ENCODE data around the gene CD33.

CD33 gene

DNA sequence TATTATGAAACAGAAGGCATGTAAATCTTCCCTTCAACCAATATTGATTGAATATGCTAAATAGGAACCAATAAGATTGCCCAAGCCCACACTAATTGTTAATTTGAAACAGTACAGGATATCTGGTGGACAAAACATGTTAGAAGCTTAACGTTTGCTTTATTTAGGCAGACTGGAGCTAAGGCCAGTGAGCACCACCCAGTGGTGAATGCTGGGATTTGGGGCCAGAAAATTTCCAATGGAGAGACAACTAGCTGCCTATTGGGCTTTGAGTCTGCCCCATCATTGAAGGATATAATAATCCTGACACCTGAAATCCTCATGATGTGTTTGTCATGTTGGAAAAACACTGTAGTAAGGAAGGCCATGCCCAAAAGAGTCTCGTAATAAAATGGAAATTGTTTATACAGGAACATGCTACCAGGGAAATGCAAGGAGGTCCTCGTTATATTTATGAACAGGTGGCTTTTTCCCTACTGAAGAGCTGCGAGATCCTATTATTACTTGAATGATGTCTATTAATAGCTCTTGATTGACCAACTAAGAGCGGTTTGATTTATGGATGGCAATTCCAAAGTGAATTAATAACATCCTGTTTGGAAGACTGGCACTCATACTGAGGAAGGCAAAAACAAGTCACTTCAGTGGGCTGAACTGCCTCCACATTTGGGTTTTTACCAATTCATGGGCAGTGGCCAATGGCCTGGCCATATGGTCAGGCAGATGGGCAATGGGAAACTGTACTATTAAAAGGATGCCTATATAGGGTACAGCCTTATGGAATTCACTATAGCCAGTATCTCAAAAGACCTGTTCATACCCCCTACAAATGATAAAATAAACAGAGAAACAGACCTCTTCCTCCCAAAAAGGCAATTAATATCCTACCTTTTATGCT lies 34.7 kb downstream of the CD33 start:
- DNase-seq (ENCODE audit: low spot score), result no peak

DNA sequence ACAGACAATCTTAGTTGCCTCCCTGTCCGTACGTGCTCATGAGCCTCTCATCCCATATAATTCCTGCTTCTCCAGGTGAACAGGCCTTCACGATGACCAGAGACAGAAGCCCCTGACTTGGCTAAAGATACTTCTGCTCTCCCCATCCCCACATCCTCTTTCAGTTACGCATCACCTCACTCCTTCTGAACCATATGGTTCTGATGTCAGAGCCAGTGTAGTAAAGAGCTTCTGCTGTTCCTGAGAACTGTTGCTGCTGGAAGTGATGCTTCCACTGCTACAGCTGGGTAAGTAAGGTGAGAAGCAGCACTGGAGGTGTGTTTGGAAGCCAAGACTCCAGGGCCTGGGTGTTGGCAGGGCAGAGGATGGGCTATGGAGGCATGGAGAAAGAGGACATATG lies 38.9 kb downstream of the CD33 start:
- DNase-seq (ENCODE audit: low spot score), result no peak

- no peak for DNase-seq (ENCODE audit: low spot score)
These were observed 46.2 kb downstream of the CD33 start for GRCh38 chr19:51271067-51271466.

DNA sequence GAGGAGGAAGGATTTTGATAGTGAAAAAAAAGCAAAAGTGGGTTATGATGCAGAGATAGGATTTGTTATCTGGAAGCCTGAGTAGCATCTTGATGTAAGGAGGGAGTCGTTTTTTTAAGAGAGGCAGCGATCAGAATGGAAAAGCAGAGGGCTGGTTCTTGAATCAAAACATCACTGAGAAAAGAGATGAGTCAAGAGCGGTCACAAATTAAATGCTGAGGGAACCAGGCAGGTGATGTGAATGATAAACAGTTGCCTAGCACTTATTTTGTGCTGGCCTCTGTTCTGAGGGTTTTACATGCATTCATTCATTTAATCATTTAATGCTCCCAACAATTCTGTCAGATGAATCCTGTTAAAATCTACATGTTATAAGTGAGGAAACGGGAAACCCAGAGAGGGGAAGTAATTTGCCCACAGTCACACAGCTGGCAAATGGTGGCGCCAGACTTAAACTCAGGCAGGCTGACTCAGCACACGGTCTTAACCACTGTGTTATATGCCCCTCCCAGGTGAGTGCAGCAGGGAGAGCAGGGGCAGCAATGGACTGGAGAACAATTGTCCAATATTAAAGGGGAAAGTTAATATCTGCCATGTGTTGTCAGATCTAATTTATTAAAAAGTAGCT lies 47.4 kb downstream of the CD33 start:
- no peak for DNase-seq (ENCODE audit: low spot score)

DNA sequence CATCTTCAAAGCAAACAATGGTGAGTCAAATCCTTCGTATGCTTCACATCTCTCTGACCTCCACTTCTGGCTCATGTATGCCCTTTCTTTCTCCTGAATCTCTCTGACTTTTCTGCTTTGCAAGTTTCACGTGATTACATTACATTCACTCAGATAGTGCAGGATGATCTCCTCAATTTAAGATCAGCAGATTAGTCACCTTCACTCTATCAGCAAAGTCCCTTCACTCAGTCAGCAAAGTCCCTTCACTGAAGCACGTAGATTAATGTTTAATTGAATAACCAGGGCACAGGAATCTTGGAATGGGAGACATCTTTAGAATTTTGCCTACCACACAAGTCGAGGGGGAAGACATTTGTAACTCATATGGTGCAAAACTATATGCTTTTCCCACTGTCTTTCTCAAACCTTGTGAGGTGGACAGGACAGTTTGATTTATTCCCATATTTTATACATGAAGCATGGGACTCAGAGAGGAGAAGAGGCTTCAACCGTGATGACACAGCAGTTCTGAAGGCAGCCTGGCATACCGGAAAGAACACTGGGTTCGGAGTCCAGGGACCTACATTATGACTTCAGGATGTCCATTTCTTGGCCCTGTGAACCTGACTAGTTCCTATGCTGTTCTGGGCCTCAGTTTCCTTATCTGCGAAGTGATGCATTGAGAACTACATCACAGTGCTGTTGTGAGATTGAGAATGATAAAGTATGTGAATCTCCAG lies 49.3 kb downstream of the CD33 start:
- no peak for DNase-seq (ENCODE audit: low spot score)

DNA sequence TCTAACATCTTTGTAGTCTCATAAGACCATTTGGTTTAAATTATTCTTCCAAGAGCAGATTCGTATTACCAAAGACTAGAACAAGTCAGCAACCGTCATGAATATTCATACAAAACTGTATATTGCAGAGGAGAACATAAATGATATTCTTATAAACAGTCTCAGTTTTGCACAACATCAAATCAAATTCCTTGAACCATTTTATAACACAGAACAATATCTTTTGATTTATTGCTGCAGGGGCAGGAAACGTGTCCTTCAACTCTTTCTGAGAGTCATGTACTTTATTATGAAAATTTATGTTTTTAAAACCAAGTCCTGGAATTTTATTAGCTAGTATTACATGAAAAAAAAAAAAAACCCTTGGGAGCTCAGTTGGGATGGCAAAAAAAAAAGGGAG lies 52.2 kb downstream of the CD33 start:
- no peak for DNase-seq (ENCODE audit: low spot score)

DNA sequence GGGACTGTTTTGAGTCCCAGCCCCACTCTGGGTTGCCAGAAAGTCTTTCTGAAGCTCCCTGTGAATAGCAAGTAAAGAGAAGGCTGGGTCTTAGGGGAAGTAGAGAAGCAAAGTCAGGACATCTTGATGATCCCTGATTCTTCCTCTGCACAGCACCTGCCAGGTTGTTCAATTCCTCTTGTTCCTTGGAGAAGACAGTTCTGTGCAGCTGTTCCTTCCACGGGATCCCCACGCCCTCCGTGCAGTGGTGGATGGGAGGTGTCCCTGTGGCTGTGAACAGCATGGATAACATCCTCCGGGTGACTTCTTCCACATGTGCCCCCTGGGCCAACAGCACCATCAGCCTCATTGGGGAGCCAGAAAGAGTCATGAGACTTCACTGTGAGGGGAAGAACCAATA lies 57.5 kb downstream of the CD33 start:
- no peak for DNase-seq (ENCODE audit: low spot score)

DNA sequence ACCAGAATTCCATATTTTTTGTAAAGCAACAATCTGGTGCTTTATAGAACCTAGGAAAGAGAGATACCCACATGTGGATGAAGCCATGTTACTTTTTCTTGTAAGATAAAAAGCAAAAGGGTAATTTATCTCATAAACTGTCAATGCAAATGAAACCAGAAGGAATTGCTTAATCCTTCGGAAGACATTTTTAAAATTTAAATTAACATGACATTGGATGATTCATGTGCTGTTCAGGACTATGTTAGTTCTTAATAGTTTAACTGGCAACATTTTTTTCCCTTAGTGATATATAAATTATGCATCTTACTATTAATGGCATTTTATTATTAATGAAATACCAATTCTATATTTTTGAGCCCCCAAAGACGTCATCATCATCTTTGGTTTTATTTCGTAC lies 60.8 kb downstream of the CD33 start:
- no peak for DNase-seq (ENCODE audit: low spot score)
